Neural progenitor cell (in vitro differentiated cells): ENCODE measurements around the gene FANCG.

Source experiments
- EZH2 ChIP-seq: fragments of 200-600 bp; sonication (generic); IDR thresholded peaks from 2 replicates; pipeline ENCODE4 v1.6.1; 2017; ENCODE audit warnings: antibody characterized with exemption, mild to moderate bottlenecking, moderate library complexity
- TF ChIP-seq, protein P1 (sequence below): fragments of 200-600 bp; sonication (generic); IDR thresholded peaks from 2 replicates; pipeline ENCODE4 v1.5.1; 2017; ENCODE audit warnings: antibody characterized with exemption, mild to moderate bottlenecking

DNA sequence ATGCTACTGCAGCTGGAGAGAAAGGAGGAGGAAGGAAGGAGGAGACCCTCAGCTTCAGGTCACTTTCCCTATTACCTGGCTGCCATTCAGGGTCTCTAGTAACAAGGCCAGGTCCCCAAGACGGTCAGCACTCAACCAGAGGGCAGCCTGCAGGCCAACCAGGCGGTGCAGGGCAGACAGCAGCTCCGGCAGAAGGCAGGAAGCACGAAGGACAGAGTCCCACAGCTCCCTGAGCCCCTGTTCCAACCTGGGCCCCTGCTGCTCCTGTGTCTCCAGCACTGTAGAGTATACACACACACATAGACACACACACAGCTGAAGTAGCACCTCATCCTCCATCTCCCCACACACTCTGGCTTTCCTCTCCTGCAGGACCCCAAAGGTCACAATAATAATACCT lies 1.7 kb downstream of the FANCG start:
- TF ChIP-seq, protein P1, sequence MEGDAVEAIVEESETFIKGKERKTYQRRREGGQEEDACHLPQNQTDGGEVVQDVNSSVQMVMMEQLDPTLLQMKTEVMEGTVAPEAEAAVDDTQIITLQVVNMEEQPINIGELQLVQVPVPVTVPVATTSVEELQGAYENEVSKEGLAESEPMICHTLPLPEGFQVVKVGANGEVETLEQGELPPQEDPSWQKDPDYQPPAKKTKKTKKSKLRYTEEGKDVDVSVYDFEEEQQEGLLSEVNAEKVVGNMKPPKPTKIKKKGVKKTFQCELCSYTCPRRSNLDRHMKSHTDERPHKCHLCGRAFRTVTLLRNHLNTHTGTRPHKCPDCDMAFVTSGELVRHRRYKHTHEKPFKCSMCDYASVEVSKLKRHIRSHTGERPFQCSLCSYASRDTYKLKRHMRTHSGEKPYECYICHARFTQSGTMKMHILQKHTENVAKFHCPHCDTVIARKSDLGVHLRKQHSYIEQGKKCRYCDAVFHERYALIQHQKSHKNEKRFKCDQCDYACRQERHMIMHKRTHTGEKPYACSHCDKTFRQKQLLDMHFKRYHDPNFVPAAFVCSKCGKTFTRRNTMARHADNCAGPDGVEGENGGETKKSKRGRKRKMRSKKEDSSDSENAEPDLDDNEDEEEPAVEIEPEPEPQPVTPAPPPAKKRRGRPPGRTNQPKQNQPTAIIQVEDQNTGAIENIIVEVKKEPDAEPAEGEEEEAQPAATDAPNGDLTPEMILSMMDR, result no peak
- TF ChIP-seq EZH2, result no peak
